ENCODE measurements around the gene GAREM1.

DNA sequence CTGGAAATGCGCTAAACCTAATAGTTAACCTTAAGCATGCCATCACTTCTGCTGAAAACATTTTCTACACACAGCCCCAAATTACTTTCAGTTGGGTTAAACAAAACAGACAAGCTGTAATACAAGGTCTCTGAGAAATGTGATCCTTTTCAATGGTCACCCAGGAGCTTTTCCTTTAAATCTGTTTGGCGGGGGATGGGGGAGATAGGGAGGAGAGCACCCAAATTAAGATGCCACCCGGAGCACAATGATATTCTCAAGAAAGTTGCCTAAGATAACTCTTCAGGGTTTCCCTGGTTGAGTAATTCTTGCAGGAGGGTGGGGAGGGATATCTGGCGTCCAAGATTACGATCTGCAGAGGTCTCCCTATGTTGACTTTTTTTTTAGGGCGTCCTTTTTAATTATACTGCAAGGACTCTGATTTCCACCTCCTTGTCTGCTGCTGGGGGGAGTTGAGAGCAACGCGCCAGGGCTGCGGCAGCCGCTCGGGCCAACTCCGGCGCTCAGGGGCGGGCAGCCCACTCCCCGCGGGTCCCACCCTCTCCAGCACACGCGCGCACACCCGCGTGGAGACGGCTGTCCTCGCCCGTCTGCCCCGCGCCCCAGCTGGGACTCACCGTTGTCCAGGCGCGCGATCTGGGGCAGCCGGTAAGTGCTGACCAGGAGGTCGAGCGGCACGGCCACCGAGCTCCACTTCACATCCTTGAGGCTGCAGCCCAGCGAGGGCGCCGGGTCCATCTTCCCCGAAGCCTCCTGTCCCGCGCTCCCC, 807 bp downstream of the GAREM1 start:
- TF ChIP-seq, protein P1, sequence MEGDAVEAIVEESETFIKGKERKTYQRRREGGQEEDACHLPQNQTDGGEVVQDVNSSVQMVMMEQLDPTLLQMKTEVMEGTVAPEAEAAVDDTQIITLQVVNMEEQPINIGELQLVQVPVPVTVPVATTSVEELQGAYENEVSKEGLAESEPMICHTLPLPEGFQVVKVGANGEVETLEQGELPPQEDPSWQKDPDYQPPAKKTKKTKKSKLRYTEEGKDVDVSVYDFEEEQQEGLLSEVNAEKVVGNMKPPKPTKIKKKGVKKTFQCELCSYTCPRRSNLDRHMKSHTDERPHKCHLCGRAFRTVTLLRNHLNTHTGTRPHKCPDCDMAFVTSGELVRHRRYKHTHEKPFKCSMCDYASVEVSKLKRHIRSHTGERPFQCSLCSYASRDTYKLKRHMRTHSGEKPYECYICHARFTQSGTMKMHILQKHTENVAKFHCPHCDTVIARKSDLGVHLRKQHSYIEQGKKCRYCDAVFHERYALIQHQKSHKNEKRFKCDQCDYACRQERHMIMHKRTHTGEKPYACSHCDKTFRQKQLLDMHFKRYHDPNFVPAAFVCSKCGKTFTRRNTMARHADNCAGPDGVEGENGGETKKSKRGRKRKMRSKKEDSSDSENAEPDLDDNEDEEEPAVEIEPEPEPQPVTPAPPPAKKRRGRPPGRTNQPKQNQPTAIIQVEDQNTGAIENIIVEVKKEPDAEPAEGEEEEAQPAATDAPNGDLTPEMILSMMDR (IDR thresholded peaks at IDR 0.05), result no peak
- no peak for TF ChIP-seq ZNF532 (CRISPR knock-in tag; IDR thresholded peaks at IDR 0.05; ENCODE audit: borderline replicate concordance)
- TF ChIP-seq NR2C2 (CRISPR knock-in tag; IDR thresholded peaks at IDR 0.05), result no peak
- TF ChIP-seq SP1 (CRISPR knock-in tag; conservative IDR thresholded peaks at IDR 0.05), result no peak
- TF ChIP-seq, protein P2, sequence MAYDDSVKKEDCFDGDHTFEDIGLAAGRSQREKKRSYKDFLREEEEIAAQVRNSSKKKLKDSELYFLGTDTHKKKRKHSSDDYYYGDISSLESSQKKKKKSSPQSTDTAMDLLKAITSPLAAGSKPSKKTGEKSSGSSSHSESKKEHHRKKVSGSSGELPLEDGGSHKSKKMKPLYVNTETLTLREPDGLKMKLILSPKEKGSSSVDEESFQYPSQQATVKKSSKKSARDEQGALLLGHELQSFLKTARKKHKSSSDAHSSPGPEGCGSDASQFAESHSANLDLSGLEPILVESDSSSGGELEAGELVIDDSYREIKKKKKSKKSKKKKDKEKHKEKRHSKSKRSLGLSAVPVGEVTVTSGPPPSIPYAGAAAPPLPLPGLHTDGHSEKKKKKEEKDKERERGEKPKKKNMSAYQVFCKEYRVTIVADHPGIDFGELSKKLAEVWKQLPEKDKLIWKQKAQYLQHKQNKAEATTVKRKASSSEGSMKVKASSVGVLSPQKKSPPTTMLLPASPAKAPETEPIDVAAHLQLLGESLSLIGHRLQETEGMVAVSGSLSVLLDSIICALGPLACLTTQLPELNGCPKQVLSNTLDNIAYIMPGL (CRISPR knock-in tag; IDR thresholded peaks at IDR 0.05), result no peak
- TF ChIP-seq CREB1 (CRISPR knock-in tag; IDR thresholded peaks at IDR 0.05), result no peak
- TF ChIP-seq FOXP4 (CRISPR knock-in tag; IDR thresholded peaks at IDR 0.05), result 0 out of 2 replicates have a peak, but pooled peaks have one; percentile 18
- no peak for TF ChIP-seq ZNF423 (CRISPR knock-in tag; IDR thresholded peaks at IDR 0.05)
- TF ChIP-seq RELA (CRISPR knock-in tag; IDR thresholded peaks at IDR 0.05; ENCODE audit: borderline replicate concordance), result no peak
- no peak for TF ChIP-seq JUN (CRISPR knock-in tag; IDR thresholded peaks at IDR 0.05)
- TF ChIP-seq ATF1 (CRISPR knock-in tag; IDR thresholded peaks at IDR 0.05), result no peak
- no peak for TF ChIP-seq NR1H2 (CRISPR knock-in tag; IDR thresholded peaks at IDR 0.05)
- no peak for TF ChIP-seq TCF7 (CRISPR knock-in tag; IDR thresholded peaks at IDR 0.05; ENCODE audit: low read depth)
- TF ChIP-seq, protein P3, sequence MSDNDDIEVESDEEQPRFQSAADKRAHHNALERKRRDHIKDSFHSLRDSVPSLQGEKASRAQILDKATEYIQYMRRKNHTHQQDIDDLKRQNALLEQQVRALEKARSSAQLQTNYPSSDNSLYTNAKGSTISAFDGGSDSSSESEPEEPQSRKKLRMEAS (CRISPR knock-in tag; IDR thresholded peaks at IDR 0.05), result no peak
